GM19240 (cell line): ENCODE results near the gene JMJD1C.

ENCODE experiments used
- DNase-seq: peaks from one replicate; pipeline ENCODE4 v3.0.0; 2011; ENCODE audit warnings: low spot score; ENCODE audit not compliant: insufficient read length

Gene JMJD1C

GRCh38 chr10:63228237-63228636, 237.5 kb downstream of the JMJD1C start:
- no peak for DNase-seq

DNA sequence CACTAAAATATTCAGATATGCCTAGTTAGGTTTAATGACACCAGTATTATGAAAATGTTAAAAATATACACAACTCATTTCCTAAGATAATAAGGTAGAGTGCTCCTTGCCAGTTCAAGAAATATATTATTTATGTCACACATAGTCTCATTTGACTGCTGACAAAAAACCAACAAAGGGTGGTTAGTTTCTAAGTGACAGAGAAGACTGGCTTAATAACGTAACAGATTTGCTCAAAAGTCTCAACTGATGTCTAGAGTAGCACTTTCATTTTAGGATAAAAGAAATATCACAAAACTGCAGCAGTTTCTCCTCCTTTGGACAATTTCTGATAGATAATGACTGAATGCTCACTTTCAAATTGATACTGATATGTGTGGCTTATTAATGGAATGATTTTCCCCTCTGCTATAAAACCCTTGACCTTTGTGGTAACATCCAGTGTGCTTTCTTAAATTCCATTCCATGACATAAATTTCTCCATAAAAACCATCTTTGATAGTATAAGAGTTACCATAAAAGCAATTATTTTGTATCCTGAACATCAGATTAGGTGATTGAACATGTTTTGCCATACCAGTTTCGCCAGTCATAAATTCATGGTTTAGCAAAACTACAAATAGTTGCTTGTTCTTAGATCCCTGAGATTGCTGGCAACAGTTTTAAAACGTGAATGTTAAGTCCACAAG, 238.4 kb downstream of the JMJD1C start:
- DNase-seq = no peak

GRCh38 chr10:63224241-63224640, 241.5 kb downstream of the JMJD1C start:
- no peak for DNase-seq

DNA sequence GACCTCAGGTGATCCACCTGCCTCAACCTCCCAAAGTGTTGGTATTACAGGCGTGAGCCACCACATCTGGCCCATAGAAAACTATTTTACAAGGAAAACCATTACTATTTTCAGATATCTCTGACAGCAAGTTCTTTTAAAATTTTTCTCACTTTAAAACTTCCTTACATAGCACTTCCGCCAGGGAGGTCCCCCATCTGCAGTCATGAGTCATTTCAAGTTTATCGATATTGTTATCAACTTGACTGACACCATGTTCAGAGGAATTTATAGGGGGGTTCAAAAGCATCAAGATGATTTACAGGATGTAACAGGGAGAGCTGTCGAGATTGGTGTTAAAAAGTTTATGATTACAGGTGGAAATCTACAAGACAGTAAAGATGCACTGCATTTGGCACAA, 243.8 kb downstream of the JMJD1C start:
- no peak for DNase-seq

GRCh38 chr10:63219749-63220148, 246.0 kb downstream of the JMJD1C start:
- no peak for DNase-seq

GRCh38 chr10:63217120-63217605, 248.6 kb downstream of the JMJD1C start:
- DNase-seq = no peak

DNA sequence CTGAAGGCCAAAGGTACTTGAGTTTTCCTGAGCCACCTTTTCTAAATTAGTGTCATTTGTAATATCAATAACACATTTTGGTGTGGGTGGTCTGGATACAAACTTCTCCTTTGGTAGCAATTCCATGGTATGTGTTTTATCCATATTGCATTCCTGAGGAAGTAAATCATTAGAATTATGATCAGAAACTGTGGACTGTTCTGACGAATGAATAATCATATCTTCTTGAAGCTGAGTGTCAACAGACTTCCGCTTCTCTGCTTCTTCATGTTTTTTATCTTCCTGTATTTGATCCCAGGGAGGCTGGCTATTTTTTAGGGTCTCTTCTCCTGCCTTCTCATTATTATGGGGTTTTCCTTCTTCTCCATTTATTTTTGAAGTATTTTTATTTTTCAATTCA, 251.2 kb downstream of the JMJD1C start:
- no peak for DNase-seq

GRCh38 chr10:63213489-63213888, 252.3 kb downstream of the JMJD1C start:
- DNase-seq = no peak

GRCh38 chr10:63210611-63211196, 255.1 kb downstream of the JMJD1C start:
- DNase-seq = no peak

DNA sequence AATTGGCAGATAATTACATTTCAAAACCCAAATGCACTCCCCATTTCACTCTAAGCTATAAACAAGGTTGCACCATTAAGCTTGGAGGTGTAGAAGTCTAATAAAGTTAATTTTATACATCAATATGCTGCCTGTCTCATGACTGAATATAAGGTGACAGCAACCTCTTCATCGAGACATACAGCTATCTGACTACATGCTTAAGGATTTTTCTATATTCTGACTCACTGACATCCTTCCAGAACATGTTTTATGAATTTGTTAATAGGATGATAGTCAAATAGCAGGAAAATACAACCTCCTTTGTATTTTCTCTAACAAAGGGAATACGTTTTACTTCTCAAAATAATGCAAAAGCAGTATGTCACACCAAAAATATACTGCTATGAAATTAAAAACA, 256.1 kb downstream of the JMJD1C start:
- no peak for DNase-seq

DNA sequence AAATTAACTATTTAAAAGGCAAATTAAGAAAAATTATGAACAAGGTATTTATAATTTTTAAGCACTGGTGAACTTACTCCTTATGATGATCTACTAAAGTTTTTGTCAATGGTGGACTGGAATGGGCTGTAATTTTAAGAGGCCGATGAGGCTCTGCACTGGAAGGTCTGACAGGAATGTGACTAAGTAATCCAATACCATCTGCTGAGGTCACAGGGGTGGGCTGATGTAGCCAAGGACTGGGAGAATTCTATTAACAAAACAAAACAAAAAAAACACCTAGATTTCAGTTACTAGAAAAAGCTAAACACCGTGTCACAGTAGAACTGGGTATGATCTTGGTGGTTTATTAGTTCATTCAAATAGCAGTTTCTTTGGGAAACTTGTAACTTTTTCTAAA, 256.8 kb downstream of the JMJD1C start:
- no peak for DNase-seq

DNA sequence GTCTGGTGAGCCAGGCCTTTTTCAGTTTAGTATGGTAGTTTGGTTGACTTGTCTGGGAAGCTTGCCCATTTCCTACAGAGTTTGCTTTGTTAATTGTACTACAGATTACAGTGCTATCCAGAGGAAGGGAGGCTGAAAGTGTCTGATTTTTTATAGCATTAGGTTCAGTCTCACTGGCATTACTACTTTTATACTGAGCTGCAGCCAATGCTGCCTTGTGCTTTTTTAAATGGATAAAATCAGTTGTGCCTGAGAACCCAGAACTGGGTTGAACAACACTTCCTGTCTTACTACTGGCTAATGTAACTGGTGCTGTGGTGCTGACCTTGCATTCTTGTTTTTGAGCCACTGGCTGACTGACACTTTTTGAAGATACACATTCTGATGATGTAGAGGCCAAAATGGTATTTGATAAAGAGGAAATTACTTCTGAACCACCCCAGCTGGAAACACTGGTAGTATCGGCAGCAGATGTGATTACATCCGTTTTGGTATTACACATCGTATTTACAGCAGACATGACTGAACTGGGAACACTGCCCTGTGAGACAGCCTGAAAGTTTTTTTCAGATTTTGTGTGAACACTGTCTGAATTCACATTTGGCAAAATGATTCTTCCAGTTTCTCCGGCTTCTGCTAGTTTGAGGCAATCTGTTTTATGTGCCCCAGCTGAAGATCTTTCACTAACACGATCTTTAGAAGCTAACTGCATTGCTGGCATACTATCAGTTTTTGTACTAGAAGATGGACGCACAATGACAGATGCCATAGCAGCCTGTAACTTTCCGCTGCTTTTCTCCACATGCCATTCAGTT, 258.6 kb downstream of the JMJD1C start:
- DNase-seq = no peak

DNA sequence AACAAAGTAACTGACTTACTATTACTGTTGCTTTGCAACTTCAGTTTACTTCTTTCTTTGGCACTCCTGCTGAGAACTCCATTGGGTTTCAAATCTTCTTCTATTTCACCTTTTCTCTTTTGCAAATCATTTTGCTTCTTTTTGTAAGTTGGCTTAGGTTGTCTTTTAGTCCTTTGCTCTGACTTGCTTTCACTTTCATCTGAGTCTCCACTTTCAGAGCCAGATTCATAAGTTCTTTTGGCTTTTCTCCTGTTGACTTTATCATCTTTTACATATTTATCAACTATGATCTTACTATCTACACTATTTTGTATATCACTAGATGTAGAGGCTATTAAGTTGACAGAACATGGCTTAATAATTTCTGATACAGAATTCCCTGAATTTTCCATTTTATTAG, 259.2 kb downstream of the JMJD1C start:
- no peak for DNase-seq

DNA sequence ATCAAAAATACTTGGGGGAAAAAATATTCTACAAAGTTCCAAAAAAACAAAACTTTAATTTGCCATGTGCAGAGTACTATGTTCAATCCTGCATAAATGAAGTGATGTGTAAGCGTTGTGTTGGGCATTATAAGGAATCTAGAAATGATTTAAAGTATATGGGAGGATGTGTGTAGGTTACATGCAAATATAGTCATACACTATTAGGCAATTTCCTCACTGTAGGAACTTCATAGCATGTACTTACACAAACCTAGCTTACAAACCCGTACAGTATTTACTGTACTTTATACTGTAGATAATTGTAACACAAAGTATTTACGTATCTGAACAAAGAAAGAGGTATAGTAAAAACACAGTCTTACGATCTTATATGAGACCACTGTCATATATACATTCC, 260.4 kb downstream of the JMJD1C start:
- no peak for DNase-seq

- no peak for DNase-seq
These were observed 260.9 kb downstream of the JMJD1C start for GRCh38 chr10:63204667-63205391.

- DNase-seq = no peak
These were observed 264.7 kb downstream of the JMJD1C start for GRCh38 chr10:63201118-63201517.

DNA sequence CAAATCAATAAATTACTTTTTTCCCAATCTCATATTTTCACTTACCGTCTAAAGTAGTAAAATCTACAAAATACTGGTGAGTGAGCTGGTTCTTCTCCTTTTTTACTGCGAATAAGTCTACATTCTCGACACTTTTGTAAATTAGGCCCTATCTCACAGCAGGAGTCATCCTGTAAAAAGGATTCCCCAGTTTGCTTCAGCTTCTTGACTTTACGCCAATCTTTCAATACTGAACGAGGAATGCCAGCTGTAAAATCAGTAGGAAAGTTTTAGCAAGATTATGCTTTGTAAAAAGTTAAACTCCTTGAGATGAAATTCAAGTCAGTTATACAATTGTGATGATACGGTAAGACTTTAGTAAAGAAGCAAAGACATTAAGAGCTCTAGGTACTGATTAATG, 265.3 kb downstream of the JMJD1C start:
- no peak for DNase-seq

DNA sequence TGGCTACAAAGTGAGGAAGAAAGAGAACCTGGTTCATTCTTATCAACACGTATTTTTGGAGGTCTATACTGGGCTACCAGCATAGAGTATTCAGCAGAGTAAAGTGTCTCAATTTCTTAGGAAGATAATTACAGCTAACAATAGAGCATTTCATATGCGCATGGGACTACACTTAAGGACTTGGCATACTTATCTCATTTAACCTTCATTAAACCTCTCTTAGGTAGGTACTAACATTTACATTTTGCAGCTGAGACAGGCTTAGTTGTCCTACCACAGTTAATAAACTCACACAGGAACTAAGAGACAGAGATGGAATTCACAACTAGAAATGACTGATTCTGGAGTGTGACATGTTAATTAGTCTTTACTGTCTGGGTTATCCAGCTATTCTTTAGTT, 266.1 kb downstream of the JMJD1C start:
- no peak for DNase-seq

DNA sequence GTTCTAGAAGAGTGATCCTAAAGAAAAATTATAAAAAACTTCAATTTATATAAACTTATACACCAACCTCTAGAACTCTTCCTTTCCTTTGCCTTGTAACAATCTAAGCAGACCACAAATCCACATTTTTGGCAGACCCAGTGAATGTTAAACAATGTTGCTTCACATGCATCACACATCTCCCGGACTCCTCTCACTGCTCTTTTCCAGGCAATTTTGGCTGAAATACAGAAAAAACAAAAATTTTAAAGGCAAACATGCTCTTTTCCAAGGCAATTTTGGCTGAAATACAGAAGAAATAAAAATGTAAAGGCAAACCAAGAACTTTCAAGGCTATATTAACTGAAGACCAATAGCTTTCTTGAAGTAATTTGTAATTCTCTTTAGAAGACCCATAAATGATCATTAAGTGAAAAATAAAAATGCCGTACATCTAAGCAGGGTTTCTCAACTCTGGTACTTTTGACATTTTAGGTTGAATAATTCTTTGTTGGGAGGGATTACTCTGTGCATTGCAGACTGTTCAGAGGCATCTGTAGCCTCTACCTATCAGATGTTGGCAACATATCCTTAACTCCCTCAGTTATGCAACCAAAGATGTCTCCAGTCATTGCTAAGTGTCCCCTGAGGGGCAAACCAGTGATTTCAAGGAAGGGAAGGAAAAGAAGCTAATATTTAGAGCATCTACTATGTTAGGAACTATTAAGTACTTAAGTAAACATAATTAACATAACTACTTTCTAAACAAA, 268.3 kb downstream of the JMJD1C start:
- DNase-seq = no peak

GRCh38 chr10:63192826-63193225, 273.0 kb downstream of the JMJD1C start:
- no peak for DNase-seq

DNA sequence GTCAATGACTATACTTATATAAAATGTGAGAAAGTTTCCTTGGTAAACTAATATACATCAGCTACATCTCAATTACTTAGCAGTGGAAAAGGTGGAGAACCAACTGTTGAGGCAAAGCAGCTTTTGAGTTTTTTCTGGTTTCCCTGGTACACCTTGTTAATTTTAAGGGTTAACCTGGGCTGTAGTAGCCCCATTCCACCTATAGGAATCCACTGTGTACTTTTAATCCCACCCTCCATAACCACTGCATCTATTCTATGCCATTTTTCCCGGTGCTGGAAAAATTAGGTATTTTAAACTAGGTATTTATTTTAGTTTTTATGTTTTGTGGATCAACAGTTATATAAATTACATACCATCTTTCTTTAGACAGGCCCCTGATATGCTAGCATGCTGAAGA, 290.2 kb downstream of the JMJD1C start:
- DNase-seq = no peak
